Ascending aorta (tissue), 2 donors: ENCODE results near the gene SCIN. TPM values are rescaled to one million over a fixed set of nuclear protein-coding genes. Genes with fewer than 3 reads are reported as not detected.
"Not testable (repeated sequence)": the region's sequence is repeated elsewhere in the genome, so short reads cannot be mapped to it uniquely, and the experiment has no call there.

ENCODE experiments used
- DNase-seq, 2 donors: peaks; one replicate each; pipeline ENCODE4 v3.0.0-alpha.2; 2019; ENCODE audit warnings: low spot score in 2 of 2
- H3K27ac ChIP-seq, 2 donors: fragments of 200-600 bp; sonication (generic); one replicate each; pipeline ENCODE4 v1.5.1; 2016 to 2017; ENCODE audit warnings: mild to moderate bottlenecking in 1 of 2
- H3K27me3 ChIP-seq: fragments of 200-600 bp; sonication (generic); one replicate; pipeline ENCODE4 v1.5.1; 2017
- H3K36me3 ChIP-seq, 2 donors: fragments of 200-600 bp; sonication (generic); one replicate each; pipeline ENCODE4 v1.5.1; 2016
- H3K4me1 ChIP-seq, 2 donors: fragments of 200-600 bp; sonication (generic); one replicate each; pipeline ENCODE4 v1.5.1; 2016 to 2017; ENCODE audit warnings: mild to moderate bottlenecking in 1 of 2
- H3K4me3 ChIP-seq, 2 donors: fragments of 200-600 bp; sonication (generic); one replicate each; pipeline ENCODE4 v1.5.1; 2016 to 2017; ENCODE audit warnings: mild to moderate bottlenecking in 1 of 2
- H3K9me3 ChIP-seq, 2 donors: fragments of 200-600 bp; sonication (generic); one replicate each; pipeline ENCODE4 v1.5.1; 2016
- intact Hi-C: fragments of 100-400 bp; cut with DNase I; formaldehyde crosslinking; loops from one replicate; pipeline ENCODE4 v1.15.1; 2023
- total RNA-seq: library from RNA; depleted of rRNA; stranded (reverse); fragments of >200 nt; gene quantifications from one replicate; pipeline ENCODE4 v1.1.0, GENCODE V29; 2016
- TF ChIP-seq, protein P1 (sequence below), 3 experiments: fragments of 200-600 bp in 2 of 3; fragments of 450-650 bp in 1 of 3; sonication (generic) in 2 of 3; IDR thresholded peaks; one replicate each; pipeline ENCODE4 v1.5.1; 2016 to 2019; ENCODE audit warnings: antibody characterized with exemption in 3 of 3, mild to moderate bottlenecking in 1 of 3, moderate library complexity in 1 of 3

The SCIN gene
- total RNA-seq, 1 donor from 2014 or later, result not detected

DNA sequence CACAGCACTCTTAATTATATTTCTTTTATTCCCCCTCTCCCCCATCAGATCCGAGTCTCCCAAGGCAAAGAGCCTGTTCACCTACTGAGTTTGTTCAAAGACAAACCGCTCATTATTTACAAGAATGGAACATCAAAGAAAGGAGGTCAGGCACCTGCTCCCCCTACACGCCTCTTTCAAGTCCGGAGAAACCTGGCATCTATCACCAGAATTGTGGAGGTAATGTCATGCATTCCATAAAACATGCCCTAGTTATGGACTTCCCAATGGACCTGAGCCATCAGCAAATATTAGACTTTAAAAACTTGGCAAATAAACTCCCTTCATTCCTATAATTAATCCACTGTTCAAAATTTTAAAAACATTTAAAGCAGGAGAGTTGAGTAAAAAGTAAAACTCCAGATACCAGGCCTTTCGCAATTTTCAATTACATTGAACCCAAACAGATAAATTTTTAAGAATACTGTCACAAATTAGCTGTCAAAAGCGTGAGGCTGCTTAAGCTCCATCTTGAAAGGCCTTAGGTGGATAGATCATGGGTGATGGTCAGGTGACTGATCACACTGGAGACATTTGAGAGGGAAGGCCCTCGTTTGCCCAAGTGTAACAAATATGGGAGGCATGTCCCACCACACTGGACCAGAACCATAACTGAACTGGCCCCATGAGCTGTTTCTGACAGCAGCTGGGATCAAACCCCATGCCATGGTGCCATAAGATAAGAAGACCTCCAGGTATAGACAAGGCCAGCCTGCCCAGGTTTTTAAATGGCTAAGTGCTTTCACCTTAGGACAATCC lies 70.0 kb downstream of the SCIN start:
- TF ChIP-seq, protein P1, sequence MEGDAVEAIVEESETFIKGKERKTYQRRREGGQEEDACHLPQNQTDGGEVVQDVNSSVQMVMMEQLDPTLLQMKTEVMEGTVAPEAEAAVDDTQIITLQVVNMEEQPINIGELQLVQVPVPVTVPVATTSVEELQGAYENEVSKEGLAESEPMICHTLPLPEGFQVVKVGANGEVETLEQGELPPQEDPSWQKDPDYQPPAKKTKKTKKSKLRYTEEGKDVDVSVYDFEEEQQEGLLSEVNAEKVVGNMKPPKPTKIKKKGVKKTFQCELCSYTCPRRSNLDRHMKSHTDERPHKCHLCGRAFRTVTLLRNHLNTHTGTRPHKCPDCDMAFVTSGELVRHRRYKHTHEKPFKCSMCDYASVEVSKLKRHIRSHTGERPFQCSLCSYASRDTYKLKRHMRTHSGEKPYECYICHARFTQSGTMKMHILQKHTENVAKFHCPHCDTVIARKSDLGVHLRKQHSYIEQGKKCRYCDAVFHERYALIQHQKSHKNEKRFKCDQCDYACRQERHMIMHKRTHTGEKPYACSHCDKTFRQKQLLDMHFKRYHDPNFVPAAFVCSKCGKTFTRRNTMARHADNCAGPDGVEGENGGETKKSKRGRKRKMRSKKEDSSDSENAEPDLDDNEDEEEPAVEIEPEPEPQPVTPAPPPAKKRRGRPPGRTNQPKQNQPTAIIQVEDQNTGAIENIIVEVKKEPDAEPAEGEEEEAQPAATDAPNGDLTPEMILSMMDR (IDR thresholded peaks at IDR 0.05), result no peak
- DNase-seq, result no peak
- Histone ChIP-seq H3K36me3 (no peaks in the 10 kb centered on the region), H3K9me3 (no peaks in the 10 kb centered on the region), H3K27me3 (no peaks in the 10 kb centered on the region), H3K4me3 (no peak overlapping the region), H3K4me1 (no peaks in the 10 kb centered on the region), H3K27ac (no peak overlapping the region)
- intact Hi-C loops, result no loop called here

DNA sequence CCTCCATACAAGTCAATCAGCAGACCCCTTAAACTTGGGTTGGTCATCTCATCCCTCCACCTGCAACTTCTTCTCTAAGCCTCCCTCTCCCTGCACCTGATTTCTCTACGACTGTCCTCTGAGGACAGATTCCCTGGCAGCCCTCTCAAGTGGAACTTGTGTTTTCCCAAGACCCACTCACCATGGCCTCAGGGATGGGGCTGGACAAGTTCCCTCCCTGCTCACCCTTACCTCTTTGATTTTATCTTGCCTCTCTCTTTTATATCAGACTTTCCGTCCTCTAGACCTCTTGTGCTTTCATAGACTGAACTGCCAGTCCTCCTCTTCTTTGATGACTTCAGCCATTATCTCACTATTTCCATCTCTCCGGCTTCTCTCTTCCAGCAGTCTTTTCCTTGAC lies 70.7 kb downstream of the SCIN start:
- H3K36me3 ChIP-seq, result no peaks in the 10 kb centered on the region
- H3K27me3 ChIP-seq, result no peaks in the 10 kb centered on the region
- no peaks in the 10 kb centered on the region for H3K4me1 ChIP-seq
- TF ChIP-seq, protein P1 (IDR thresholded peaks at IDR 0.05), result no peak
- DNase-seq, result no peak
- H3K9me3 ChIP-seq, result no peaks in the 10 kb centered on the region
- no peak overlapping the region for H3K27ac ChIP-seq
- intact Hi-C loops, result no loop called here
- no peak overlapping the region for H3K4me3 ChIP-seq

DNA sequence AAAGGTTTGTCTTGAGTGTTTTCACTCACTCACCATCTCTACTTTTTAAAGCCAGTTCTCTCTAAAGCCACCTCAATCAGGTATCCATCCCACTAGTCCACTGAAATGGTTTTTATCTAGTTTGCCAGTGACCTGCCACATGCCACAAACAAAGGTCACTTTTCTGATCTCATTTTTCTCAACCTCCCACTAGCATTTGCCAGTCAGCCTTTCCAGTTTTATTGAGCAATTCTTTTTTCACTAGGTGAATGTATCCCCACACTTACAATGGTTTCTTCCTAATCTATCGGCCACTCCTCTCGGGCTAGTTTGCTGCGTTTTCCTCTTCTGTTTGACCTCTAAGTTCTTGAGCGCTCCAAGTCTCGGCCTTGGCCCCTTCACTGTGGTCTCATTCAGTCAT lies 72.0 kb downstream of the SCIN start:
- H3K36me3 ChIP-seq, result no peaks in the 10 kb centered on the region
- no peak overlapping the region for H3K4me3 ChIP-seq
- no peaks in the 10 kb centered on the region for H3K27me3 ChIP-seq
- no peaks in the 10 kb centered on the region for H3K4me1 ChIP-seq
- DNase-seq, result no peak
- no peaks in the 10 kb centered on the region for H3K9me3 ChIP-seq
- intact Hi-C loops, result no loop called here
- TF ChIP-seq, protein P1 (IDR thresholded peaks at IDR 0.05), result no peak
- no peak overlapping the region for H3K27ac ChIP-seq

- Histone ChIP-seq H3K9me3 (no peaks in the 10 kb centered on the region), H3K4me1 (no peaks in the 10 kb centered on the region), H3K4me3 (no peak overlapping the region), H3K36me3 (no peaks in the 10 kb centered on the region), H3K27me3 (no peaks in the 10 kb centered on the region), H3K27ac (no peak overlapping the region)
- DNase-seq, result no peak
- intact Hi-C loops, result no loop called here
- TF ChIP-seq, protein P1 (IDR thresholded peaks at IDR 0.05), result no peak
Measured at GRCh38 chr7:12643001-12643643, 72.6 kb downstream of the SCIN start.

DNA sequence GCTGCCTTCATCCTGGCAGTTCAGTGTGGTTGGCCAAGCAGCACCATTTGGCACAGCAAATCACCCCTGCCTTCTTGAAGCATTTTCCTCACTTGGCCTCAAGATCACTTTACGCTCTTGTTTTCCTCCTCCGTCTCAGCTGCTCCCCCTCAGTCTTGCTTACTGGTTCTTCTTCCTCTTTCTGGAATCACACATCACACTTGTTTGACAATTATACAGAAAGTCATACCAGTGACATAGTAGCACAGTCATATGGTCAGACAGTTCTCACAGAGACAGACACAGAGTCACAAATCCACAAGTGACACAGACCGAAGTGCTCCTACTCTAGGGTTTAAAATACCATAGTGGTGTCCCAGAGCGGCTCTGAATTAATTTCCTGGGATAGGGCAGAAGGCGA lies 73.1 kb downstream of the SCIN start:
- TF ChIP-seq, protein P1 (IDR thresholded peaks at IDR 0.05), result no peak
- intact Hi-C loops, result no loop called here
- Histone ChIP-seq H3K27me3 (no peaks in the 10 kb centered on the region), H3K36me3 (no peaks in the 10 kb centered on the region), H3K4me3 (no peak overlapping the region), H3K27ac (no peak overlapping the region), H3K4me1 (no peaks in the 10 kb centered on the region), H3K9me3 (no peaks in the 10 kb centered on the region)
- DNase-seq, result no peak

DNA sequence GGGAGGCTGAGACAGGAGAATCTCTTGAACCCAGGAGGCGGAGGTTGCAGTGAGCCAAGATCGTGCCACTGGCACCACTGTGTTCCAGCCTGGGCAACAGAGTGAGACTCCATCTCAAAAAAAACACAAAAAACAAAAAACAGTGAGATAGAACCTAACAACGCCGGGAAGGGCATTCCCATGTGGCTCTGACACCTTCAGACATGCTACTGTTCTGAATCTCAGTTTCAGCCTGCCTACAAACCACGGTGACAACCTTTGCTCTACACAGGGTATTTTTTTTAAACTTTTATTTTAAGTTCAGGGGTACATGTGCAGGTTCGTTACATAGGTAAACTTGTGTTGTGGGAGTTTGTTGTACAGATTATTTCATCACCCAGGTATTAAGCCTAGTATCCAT lies 74.7 kb downstream of the SCIN start:
- H3K4me1 ChIP-seq, intact Hi-C loops, H3K36me3 ChIP-seq, DNase-seq, H3K27me3 ChIP-seq, H3K4me3 ChIP-seq, H3K9me3 ChIP-seq, H3K27ac ChIP-seq: not testable (repeated sequence)
